H1 (cell line): Measurements from ENCODE around the gene KLHL35. TPM values are rescaled to one million over a fixed set of nuclear protein-coding genes. Genes with fewer than 3 reads are reported as not detected.

ENCODE experiments used
- JUND ChIP-seq: IDR thresholded peaks from 2 replicates; pipeline ENCODE4 v1.6.1; 2011; ENCODE audit warnings: mild to moderate bottlenecking, improper control_type of control experiment, low read length
- RAD21 ChIP-seq, 2 experiments: IDR thresholded peaks in 1 of 2; conservative IDR thresholded peaks in 1 of 2; 2 replicates each; pipeline ENCODE4 v1.6.1; 2011; ENCODE audit warnings: low read depth in 2 of 2, low read length in 2 of 2, improper control_type of control experiment in 1 of 2, inconsistent platforms in 1 of 2, mild to moderate bottlenecking in 1 of 2, moderate library complexity in 1 of 2
- RBBP5 ChIP-seq: IDR thresholded peaks from 2 replicates; pipeline ENCODE4 v1.7.1; 2012; ENCODE audit warnings: low read depth, mild to moderate bottlenecking, inconsistent platforms, low read length, moderate library complexity, borderline replicate concordance
- RXRA ChIP-seq: IDR thresholded peaks from 2 replicates; pipeline ENCODE4 v1.6.1; 2011; ENCODE audit warnings: low read depth, mild to moderate bottlenecking, low read length, moderate library complexity; ENCODE audit not compliant: insufficient read depth
- SAP30 ChIP-seq: fragments of 300-600 bp; sonication (generic); IDR thresholded peaks from 2 replicates; pipeline ENCODE4 v1.7.1; 2012; ENCODE audit warnings: low read length, moderate library complexity, mild to moderate bottlenecking, inconsistent platforms; ENCODE audit not compliant: insufficient read depth, insufficient replicate concordance
- SP1 ChIP-seq: IDR thresholded peaks from 2 replicates; pipeline ENCODE4 v1.6.1; 2011; ENCODE audit warnings: low read depth, low read length
- SP4 ChIP-seq: IDR thresholded peaks from 2 replicates; pipeline ENCODE4 v1.6.1; 2012; ENCODE audit warnings: low read length, inconsistent platforms
- polyA plus RNA-seq, 7 experiments: library from polyadenylated mRNA; depleted of rRNA in 3 of 7; stranded (reverse) in 5 of 7; unstranded in 2 of 7; fragments of >200 nt in 5 of 7; fragments of 200-250 nt in 2 of 7; gene quantifications; 1 replicate in 5 of 7; 2 replicates in 1 of 7; 4 replicates in 1 of 7; pipeline versions ENCODE4 v1.2.1 to v1.2.3, GENCODE V29; 2011 to 2013; ENCODE audit warnings: missing spikeins in 2 of 7, mixed read lengths in 2 of 7
- total RNA-seq: library from RNA; stranded (reverse); fragmentation: NEBNext Ultra II Directional; extraction: Animal tissue kit (Norgen Biotek cat#: 25700); gene quantifications from 2 replicates; pipeline ENCODE4 v1.2.1, GENCODE V29; 2021
- TF ChIP-seq, protein P1 (sequence below): fragments of 300-600 bp; sonication (generic); IDR thresholded peaks from 2 replicates; pipeline ENCODE4 v1.7.1; 2012; ENCODE audit warnings: low read length, moderate library complexity, mild to moderate bottlenecking, inconsistent platforms; ENCODE audit not compliant: insufficient replicate concordance
- TF ChIP-seq, protein P2 (sequence below): IDR thresholded peaks from 2 replicates; pipeline ENCODE4 v1.6.1; 2011; ENCODE audit warnings: low read depth, mild to moderate bottlenecking, low read length; ENCODE audit not compliant: insufficient read depth

Gene KLHL35
- total and polyA plus RNA-seq, 2 of the 8 experiments (the other 6 are each of a cell fraction or from before 2014, with no cell fraction given), result 0.35 to 0.41 TPM

DNA sequence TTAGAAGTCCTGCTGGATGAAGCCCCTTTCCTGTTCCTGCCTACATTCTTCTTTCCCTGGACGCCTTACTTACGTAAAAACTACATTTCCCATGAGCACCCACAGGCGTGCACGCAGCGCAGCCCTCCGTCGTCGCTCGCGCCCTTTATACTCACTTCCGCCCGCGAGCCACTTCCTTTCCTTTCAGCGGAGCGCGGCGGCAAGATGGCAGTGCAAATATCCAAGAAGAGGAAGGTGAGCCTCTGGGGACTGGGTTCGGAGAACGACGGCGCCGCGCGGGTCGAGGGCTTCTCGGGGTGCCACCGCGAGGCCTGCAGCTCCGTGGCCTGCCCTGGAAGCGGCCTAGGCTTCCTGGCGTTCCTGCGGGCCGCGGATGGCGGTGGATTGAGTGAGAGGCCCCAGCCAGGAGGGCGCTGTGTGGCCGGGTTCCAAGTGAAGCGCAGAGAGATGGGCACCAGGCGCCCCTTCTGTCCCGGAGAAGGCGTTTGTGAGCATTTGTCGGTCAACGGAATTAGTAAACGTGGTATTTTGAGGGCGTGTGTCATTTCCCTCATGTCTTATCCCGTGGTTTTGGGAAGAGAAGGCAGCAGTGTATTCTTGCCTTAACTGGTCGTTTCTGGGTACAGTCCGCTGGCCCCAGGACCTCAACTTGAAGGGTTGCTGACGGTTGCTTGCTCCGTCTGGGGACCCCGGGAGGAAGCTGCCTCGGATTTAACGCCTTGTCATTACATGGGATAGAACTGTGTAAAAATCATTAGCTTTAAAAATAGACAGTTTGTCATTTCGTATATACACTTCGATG lies 33.5 kb downstream of the KLHL35 start, which contains the start of gene RPS3 (continued):
- TF ChIP-seq, protein P1, sequence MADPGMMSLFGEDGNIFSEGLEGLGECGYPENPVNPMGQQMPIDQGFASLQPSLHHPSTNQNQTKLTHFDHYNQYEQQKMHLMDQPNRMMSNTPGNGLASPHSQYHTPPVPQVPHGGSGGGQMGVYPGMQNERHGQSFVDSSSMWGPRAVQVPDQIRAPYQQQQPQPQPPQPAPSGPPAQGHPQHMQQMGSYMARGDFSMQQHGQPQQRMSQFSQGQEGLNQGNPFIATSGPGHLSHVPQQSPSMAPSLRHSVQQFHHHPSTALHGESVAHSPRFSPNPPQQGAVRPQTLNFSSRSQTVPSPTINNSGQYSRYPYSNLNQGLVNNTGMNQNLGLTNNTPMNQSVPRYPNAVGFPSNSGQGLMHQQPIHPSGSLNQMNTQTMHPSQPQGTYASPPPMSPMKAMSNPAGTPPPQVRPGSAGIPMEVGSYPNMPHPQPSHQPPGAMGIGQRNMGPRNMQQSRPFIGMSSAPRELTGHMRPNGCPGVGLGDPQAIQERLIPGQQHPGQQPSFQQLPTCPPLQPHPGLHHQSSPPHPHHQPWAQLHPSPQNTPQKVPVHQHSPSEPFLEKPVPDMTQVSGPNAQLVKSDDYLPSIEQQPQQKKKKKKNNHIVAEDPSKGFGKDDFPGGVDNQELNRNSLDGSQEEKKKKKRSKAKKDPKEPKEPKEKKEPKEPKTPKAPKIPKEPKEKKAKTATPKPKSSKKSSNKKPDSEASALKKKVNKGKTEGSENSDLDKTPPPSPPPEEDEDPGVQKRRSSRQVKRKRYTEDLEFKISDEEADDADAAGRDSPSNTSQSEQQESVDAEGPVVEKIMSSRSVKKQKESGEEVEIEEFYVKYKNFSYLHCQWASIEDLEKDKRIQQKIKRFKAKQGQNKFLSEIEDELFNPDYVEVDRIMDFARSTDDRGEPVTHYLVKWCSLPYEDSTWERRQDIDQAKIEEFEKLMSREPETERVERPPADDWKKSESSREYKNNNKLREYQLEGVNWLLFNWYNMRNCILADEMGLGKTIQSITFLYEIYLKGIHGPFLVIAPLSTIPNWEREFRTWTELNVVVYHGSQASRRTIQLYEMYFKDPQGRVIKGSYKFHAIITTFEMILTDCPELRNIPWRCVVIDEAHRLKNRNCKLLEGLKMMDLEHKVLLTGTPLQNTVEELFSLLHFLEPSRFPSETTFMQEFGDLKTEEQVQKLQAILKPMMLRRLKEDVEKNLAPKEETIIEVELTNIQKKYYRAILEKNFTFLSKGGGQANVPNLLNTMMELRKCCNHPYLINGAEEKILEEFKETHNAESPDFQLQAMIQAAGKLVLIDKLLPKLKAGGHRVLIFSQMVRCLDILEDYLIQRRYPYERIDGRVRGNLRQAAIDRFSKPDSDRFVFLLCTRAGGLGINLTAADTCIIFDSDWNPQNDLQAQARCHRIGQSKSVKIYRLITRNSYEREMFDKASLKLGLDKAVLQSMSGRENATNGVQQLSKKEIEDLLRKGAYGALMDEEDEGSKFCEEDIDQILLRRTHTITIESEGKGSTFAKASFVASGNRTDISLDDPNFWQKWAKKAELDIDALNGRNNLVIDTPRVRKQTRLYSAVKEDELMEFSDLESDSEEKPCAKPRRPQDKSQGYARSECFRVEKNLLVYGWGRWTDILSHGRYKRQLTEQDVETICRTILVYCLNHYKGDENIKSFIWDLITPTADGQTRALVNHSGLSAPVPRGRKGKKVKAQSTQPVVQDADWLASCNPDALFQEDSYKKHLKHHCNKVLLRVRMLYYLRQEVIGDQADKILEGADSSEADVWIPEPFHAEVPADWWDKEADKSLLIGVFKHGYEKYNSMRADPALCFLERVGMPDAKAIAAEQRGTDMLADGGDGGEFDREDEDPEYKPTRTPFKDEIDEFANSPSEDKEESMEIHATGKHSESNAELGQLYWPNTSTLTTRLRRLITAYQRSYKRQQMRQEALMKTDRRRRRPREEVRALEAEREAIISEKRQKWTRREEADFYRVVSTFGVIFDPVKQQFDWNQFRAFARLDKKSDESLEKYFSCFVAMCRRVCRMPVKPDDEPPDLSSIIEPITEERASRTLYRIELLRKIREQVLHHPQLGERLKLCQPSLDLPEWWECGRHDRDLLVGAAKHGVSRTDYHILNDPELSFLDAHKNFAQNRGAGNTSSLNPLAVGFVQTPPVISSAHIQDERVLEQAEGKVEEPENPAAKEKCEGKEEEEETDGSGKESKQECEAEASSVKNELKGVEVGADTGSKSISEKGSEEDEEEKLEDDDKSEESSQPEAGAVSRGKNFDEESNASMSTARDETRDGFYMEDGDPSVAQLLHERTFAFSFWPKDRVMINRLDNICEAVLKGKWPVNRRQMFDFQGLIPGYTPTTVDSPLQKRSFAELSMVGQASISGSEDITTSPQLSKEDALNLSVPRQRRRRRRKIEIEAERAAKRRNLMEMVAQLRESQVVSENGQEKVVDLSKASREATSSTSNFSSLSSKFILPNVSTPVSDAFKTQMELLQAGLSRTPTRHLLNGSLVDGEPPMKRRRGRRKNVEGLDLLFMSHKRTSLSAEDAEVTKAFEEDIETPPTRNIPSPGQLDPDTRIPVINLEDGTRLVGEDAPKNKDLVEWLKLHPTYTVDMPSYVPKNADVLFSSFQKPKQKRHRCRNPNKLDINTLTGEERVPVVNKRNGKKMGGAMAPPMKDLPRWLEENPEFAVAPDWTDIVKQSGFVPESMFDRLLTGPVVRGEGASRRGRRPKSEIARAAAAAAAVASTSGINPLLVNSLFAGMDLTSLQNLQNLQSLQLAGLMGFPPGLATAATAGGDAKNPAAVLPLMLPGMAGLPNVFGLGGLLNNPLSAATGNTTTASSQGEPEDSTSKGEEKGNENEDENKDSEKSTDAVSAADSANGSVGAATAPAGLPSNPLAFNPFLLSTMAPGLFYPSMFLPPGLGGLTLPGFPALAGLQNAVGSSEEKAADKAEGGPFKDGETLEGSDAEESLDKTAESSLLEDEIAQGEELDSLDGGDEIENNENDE, result no peak
- TF ChIP-seq JUND, result peak; percentile 36; the same call in 1 of the 2 replicates
- TF ChIP-seq SP4, result no peak
- TF ChIP-seq SP1, result peak; percentile 57
- TF ChIP-seq, protein P2, sequence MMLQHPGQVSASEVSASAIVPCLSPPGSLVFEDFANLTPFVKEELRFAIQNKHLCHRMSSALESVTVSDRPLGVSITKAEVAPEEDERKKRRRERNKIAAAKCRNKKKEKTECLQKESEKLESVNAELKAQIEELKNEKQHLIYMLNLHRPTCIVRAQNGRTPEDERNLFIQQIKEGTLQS, result peak; percentile 70; the same call in 1 of the 2 replicates
- TF ChIP-seq RAD21 (IDR thresholded peaks at IDR 0.05 in 1 of 2, conservative IDR thresholded peaks at IDR 0.05 in 1 of 2; ENCODE audit: low read depth in 2 of 2, low read length in 2 of 2), result no peak
- TF ChIP-seq SAP30, result peak; percentile 60
- TF ChIP-seq RXRA, result no peak
- TF ChIP-seq RBBP5, result no peak
